Hepatic stellate cell (primary cell): ENCODE data around the gene LRSAM1.

Experiments
- DNase-seq: peaks from one replicate; pipeline ENCODE4 v3.0.0; 2011; ENCODE audit warnings: low spot score

LRSAM1 gene

DNA sequence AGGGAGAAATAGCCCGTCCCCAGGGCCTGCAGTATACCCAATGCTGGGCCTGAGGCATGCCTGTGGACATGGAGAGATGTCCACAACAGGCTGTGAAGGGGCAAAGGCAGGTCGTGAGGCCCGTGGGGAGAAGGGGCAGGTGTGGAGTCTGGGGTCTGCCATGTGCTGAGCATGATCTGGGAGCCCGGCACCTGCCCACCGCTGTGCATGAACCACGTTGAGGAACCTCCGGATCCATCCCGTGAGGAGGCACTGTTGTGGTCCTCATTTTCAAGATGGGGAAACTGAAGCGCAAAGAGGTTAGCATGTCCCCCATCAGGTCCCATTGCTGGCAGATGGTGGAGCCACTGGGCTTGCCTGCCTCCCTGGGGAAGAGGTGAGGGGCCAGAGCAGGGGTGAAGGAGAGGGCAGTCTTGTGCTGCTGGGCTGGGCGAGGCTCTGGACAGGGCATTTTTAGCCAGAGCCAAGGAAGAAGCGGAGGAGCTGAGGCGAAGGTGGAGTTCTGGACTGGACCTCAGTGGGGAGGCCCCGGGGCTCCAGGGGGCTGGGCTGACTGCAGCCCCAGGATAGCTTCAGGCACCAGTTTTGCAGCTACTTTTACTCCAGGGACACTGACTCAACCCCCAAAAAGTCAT lies 46.5 kb downstream of the LRSAM1 start:
- no peak for DNase-seq

GRCh38 chr9:127498298-127498697 lies 47.0 kb downstream of the LRSAM1 start:
- no peak for DNase-seq

- DNase-seq = no peak
These were observed 49.1 kb downstream of the LRSAM1 start for GRCh38 chr9:127500399-127500798.

DNA sequence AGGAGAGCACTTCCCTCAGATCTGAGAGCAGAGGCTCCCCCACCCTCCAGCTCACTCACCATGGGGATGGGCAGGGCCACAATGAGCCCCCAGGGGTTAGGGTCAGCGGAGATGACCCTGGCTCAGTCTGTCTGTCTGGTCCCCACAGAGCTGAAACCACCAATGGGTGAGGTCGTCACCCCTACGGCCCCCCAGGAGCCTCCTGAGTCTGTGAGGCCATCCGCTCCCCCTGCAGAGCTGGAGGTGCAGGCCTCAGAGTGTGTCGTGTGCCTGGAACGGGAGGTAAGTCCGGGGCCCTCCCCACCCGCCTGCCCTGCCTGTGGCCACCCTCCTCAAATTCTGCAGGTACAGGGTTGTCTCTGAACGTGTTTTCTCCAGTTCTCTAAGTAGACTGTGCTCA lies 49.6 kb downstream of the LRSAM1 start:
- no peak for DNase-seq

DNA sequence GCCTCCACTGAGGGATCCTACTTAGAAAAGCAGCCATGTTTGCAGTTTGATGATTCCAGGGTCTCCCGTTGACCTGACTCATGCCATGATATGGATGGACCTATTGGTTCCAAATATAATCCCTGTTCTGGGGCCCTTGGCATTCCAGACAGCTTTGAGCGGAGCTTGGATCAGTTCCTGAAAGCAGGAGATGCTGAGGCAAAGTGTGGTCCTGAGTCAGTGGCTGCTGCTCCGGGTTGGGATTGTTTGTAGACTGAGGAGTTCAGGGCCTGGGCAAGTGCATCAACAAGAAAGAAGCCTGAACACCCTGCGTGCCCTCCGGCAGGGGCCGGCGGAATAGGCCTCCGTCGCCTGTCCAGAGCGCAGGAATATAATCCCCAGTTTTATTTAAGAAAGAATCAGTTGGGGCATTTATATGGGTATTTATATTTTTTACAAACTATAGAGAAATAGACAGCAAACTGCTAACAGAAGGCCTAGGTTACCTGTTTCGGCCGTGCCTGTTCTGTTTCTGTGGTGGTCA lies 50.6 kb downstream of the LRSAM1 start:
- DNase-seq = no peak

DNA sequence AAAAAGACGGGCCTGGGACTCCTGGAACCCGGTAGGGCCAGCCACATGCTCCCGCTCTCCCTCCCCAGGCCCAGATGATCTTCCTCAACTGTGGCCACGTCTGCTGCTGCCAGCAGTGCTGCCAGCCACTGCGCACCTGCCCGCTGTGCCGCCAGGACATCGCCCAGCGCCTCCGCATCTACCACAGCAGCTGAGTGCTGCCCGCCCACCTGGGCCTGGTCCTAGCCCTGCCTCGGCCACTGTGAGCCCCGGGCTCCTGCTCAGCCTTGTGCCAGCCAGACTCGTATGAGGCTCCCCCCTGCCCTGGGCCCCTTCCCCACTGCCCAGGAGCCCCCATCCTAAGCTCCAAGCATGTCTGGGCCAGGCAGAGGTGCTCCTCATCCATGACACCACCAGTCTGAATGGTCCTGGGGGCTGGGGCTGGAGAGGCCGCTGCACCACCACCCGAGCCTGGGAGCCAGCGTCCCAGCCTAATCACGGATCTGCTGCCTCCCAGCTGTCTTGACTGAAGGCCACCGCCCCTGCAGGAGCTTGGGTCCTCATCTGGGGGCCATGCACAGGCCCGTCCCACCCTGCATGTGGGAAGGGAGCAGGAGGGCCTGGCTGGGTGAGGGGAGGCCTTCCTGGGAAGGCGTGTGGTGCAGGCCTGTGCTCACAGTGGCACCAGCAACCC lies 51.5 kb downstream of the LRSAM1 start:
- DNase-seq = no peak

GRCh38 chr9:127503379-127503921 lies 52.1 kb downstream of the LRSAM1 start:
- DNase-seq = no peak

- peak; percentile 66 for DNase-seq
These were observed 52.9 kb downstream of the LRSAM1 start for GRCh38 chr9:127503947-127504886.

- DNase-seq = no peak
These were observed 53.6 kb downstream of the LRSAM1 start for GRCh38 chr9:127504887-127505251.

GRCh38 chr9:127505396-127506116 lies 54.2 kb downstream of the LRSAM1 start:
- peak; percentile 72 for DNase-seq

GRCh38 chr9:127506117-127506813 lies 55.0 kb downstream of the LRSAM1 start:
- DNase-seq = no peak

GRCh38 chr9:127506814-127507750 lies 55.8 kb downstream of the LRSAM1 start:
- DNase-seq = no peak

GRCh38 chr9:127507751-127508648 lies 56.7 kb downstream of the LRSAM1 start:
- no peak for DNase-seq

DNA sequence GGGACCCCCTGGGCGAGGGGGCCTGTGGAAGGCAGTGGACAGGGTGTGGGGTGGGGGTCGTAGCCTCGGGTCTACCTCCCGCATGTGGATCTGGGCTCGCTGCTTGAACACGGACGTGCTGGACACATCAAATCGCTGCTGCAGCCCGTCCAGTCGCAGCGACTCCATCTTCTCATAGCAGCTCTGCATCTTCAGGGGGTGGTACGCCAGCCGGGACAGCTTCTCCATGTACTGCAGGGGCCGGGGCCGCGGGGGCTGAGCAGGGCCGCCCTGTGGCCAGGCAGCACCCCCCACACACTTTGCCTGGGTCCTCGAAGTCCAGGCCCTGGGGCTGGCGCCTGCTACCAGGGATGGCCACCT lies 57.6 kb downstream of the LRSAM1 start:
- DNase-seq = no peak

- no peak for DNase-seq
These were observed 58.1 kb downstream of the LRSAM1 start for GRCh38 chr9:127509261-127509954.

DNA sequence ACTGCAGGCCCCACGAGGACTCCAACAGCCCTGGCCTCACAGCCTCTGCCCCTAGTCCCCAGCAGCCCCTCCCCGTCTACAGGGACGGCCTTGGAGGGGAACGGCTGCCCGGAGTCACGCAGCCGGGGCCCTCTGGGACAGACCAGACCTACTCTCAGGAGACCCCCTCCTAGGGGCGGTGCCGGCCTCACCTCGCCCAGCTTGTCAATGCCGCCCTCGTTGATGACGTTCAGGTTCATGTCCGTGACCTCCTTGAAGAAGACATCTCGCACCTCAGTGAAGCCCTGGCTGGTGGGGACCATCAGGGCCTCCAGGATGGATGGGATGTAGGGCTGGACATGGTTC lies 58.6 kb downstream of the LRSAM1 start:
- DNase-seq = no peak

DNA sequence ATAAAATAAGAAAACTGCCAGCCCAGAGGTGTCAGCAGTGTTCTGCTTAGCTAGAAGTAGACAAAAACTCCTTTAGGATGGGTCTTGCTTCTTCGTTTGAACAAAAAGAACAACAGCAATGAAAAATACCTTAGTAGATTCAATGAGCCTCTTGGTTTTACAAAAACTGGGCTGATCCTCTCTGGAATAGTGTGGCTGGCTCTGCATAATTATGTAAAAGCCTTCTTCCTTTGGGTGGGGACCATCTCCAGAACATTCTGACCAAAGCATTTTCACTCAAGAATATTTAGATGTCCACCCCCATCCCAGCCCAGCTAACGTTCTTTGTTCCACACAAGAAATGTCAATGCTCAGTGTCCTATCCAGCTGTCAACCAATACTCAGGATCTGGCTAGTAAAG lies 63.2 kb downstream of the LRSAM1 start:
- no peak for DNase-seq

- DNase-seq = no peak
These were observed 65.7 kb downstream of the LRSAM1 start for GRCh38 chr9:127516835-127517607.
